NCI-H2107 (cell line): ENCODE data around the gene ITPR3.

Source experiments
- DNase-seq: peaks from one replicate; lab custom pipeline; 2025; lab: John Stamatoyannopoulos, UW

The ITPR3 gene

GRCh38 chr6:33670086-33670660, 49.1 kb downstream of the ITPR3 start:
- no peak for DNase-seq

GRCh38 chr6:33670971-33671743, 50.0 kb downstream of the ITPR3 start:
- DNase-seq: no peak

- DNase-seq: no peak
Observed at GRCh38 chr6:33671744-33672072, 50.6 kb downstream of the ITPR3 start.

- DNase-seq: no peak
Observed at GRCh38 chr6:33672808-33673207, 51.7 kb downstream of the ITPR3 start.

- no peak for DNase-seq
Observed at GRCh38 chr6:33673851-33674250, 52.7 kb downstream of the ITPR3 start.

GRCh38 chr6:33675968-33676367, 54.8 kb downstream of the ITPR3 start:
- DNase-seq: no peak

GRCh38 chr6:33676416-33677142, 55.5 kb downstream of the ITPR3 start:
- DNase-seq: no peak

- DNase-seq: no peak
Observed at GRCh38 chr6:33677143-33677660, 56.1 kb downstream of the ITPR3 start.

- no peak for DNase-seq
Observed at GRCh38 chr6:33677689-33678088, 56.6 kb downstream of the ITPR3 start.

- DNase-seq: no peak
Observed at GRCh38 chr6:33678233-33678931, 57.3 kb downstream of the ITPR3 start.

GRCh38 chr6:33678932-33679490, 57.9 kb downstream of the ITPR3 start:
- DNase-seq: no peak

GRCh38 chr6:33679761-33680160, 58.6 kb downstream of the ITPR3 start:
- DNase-seq: no peak

- DNase-seq: no peak
Observed at GRCh38 chr6:33682341-33682740, 61.2 kb downstream of the ITPR3 start.

GRCh38 chr6:33683051-33683571, 62.0 kb downstream of the ITPR3 start:
- DNase-seq: no peak

GRCh38 chr6:33683576-33684427, 62.7 kb downstream of the ITPR3 start:
- no peak for DNase-seq

- no peak for DNase-seq
Observed at GRCh38 chr6:33684428-33684896, 63.3 kb downstream of the ITPR3 start.

- no peak for DNase-seq
Observed at GRCh38 chr6:33684983-33685382, 63.9 kb downstream of the ITPR3 start.

GRCh38 chr6:33685411-33686224, 64.5 kb downstream of the ITPR3 start:
- DNase-seq: no peak

- no peak for DNase-seq
Observed at GRCh38 chr6:33686225-33686924, 65.3 kb downstream of the ITPR3 start.
